Stomach (tissue), 4 donors: ENCODE results near the gene PLCB4.

Experiments
- CTCF ChIP-seq, 7 experiments: fragments of 450-650 bp in 4 of 7; fragments of 200-600 bp in 3 of 7; sonication (generic) in 3 of 7; IDR thresholded peaks; one replicate each; pipeline ENCODE4 v1.5.1; 2016 to 2019; ENCODE audit warnings: antibody characterized with exemption in 7 of 7, control low read depth in 2 of 7, mild to moderate bottlenecking in 1 of 7
- EP300 ChIP-seq: sonication (generic); formaldehyde crosslinking; IDR thresholded peaks from one replicate; pipeline ENCODE4 v1.6.1; 2017; ENCODE audit warnings: antibody characterized with exemption
- POLR2A ChIP-seq, 4 donors: fragments of 450-650 bp; IDR thresholded peaks; one replicate each; pipeline ENCODE4 v1.6.1; 2016; ENCODE audit warnings: antibody characterized with exemption in 4 of 4, control low read depth in 2 of 4, mild to moderate bottlenecking in 1 of 4, moderate library complexity in 1 of 4
- POLR2AphosphoS5 ChIP-seq, 3 donors: sonication (generic); formaldehyde crosslinking; IDR thresholded peaks; one replicate each; pipeline ENCODE4 v1.6.1; 2016; ENCODE audit warnings: antibody characterized with exemption in 3 of 3

- TF ChIP-seq CTCF (IDR thresholded peaks at IDR 0.05) = no peak
- no peak for TF ChIP-seq POLR2AphosphoS5 (IDR thresholded peaks at IDR 0.05)
- no peak for TF ChIP-seq EP300
- no peak for TF ChIP-seq POLR2A (IDR thresholded peaks at IDR 0.05)
These were observed 434.8 kb downstream of the PLCB4 start for GRCh38 chr20:9503526-9504245.
